ENCODE results near the gene NR2F1-AS1. TPM values are rescaled to one million over a fixed set of nuclear protein-coding genes. Genes with fewer than 3 reads are reported as not detected.
A peak's percentile ranks its signal among the peaks of the same experiment; 100 is the strongest.
"Not testable (repeated sequence)": the region's sequence is repeated elsewhere in the genome, so short reads cannot be mapped to it uniquely, and the experiment has no call there.

The NR2F1-AS1 gene
- total and polyA plus RNA-seq, 2 experiments from 2014 or later: 0.45 to 0.49 TPM

DNA sequence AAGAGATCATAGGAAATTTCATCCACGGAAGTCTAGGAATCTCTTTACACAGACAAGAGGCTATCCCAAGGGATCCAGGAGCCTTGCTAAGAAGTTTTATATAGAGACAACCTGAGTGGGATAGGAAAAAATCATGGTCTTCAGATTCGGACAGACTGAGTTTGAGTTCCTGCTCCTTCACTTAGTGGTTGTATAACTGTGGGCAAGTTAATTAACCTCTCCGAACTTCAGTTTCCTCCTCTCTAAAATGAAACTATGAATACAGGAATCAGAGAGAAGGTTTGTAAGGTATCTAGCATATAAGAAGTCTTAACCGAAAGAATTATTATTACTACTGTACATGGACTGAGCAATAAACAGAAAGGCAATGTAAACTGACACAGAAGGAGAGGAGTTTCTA lies 35.1 kb downstream of the NR2F1-AS1 start:
- TF ChIP-seq, protein P1, sequence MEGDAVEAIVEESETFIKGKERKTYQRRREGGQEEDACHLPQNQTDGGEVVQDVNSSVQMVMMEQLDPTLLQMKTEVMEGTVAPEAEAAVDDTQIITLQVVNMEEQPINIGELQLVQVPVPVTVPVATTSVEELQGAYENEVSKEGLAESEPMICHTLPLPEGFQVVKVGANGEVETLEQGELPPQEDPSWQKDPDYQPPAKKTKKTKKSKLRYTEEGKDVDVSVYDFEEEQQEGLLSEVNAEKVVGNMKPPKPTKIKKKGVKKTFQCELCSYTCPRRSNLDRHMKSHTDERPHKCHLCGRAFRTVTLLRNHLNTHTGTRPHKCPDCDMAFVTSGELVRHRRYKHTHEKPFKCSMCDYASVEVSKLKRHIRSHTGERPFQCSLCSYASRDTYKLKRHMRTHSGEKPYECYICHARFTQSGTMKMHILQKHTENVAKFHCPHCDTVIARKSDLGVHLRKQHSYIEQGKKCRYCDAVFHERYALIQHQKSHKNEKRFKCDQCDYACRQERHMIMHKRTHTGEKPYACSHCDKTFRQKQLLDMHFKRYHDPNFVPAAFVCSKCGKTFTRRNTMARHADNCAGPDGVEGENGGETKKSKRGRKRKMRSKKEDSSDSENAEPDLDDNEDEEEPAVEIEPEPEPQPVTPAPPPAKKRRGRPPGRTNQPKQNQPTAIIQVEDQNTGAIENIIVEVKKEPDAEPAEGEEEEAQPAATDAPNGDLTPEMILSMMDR (IDR thresholded peaks at IDR 0.05; ENCODE audit: low read depth, low read length): no peak
- no peaks in the 10 kb centered on the region for H3K9me3 ChIP-seq (ENCODE audit: low read depth)
- no peaks in the 10 kb centered on the region for H3K4me1 ChIP-seq (ENCODE audit: low read depth)
- H3K27ac ChIP-seq: no peak overlapping the region
- no peak for DNase-seq (ENCODE audit: low read depth in 1 of 2, low spot score in 1 of 2)
- H3K36me3 ChIP-seq: no peaks in the 10 kb centered on the region
- no peak overlapping the region for H3K4me3 ChIP-seq
- peaks cover 35% of the 10 kb centered on the region for H3K27me3 ChIP-seq

DNA sequence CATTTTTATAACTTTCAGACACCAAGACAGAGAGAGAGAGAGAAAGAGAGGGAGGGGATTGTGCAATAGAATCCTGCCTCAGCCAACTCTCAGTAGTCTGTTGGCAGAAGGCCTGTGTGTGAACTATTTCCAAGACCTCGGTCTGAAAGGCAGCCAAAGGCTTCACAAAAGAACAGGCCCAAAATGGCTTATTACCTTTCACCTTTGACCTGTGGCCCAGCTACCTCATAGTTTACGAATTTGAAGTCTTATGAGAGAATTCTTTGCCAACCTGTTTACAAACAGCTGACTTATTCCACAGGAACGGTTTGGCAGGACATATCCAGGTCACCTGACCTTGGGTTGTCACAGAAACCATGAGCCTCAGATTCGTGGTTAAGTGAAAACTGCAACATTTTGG lies 48.6 kb downstream of the NR2F1-AS1 start:
- Histone ChIP-seq H3K4me3 (no peak overlapping the region), H3K9me3 (ENCODE audit: low read depth) (no peaks in the 10 kb centered on the region), H3K27ac (no peak overlapping the region), H3K4me1 (ENCODE audit: low read depth) (no peaks in the 10 kb centered on the region), H3K27me3 (no peaks in the 10 kb centered on the region), H3K36me3 (no peaks in the 10 kb centered on the region)
- DNase-seq (ENCODE audit: low read depth in 1 of 2, low spot score in 1 of 2): peak in 1 of 2 donors; percentile 98
- TF ChIP-seq, protein P1 (IDR thresholded peaks at IDR 0.05; ENCODE audit: low read depth, low read length): no peak

DNA sequence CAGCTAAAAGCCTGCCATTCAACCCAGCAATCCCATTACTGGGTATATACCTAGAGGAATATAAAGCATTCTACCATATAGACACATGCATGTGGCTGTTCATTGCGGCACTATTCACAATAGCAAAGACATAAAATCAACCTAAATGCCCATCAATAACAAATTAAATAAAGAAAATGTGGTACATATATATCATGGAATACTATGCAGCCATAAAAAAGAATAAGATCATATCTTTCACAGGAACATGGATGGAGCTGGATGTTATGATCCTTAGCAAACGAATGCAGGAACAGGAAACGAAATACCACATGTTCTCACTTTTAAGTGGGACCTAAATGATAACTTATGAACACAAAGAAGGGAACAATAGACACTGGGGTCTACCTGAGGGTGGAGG lies 59.2 kb downstream of the NR2F1-AS1 start:
- not testable (repeated sequence) for H3K4me3 ChIP-seq; H3K27ac ChIP-seq; H3K36me3 ChIP-seq; DNase-seq (ENCODE audit: low read depth in 1 of 2, low spot score in 1 of 2); H3K4me1 ChIP-seq (ENCODE audit: low read depth); H3K27me3 ChIP-seq; H3K9me3 ChIP-seq (ENCODE audit: low read depth)

- TF ChIP-seq, protein P1 (IDR thresholded peaks at IDR 0.05; ENCODE audit: low read depth, low read length): no peak
- Histone ChIP-seq H3K4me3 (no peak overlapping the region), H3K27ac (no peak overlapping the region), H3K36me3 (no peaks in the 10 kb centered on the region), H3K9me3 (ENCODE audit: low read depth) (no peaks in the 10 kb centered on the region), H3K4me1 (ENCODE audit: low read depth) (no peaks in the 10 kb centered on the region), H3K27me3 (peaks cover 20% of the 10 kb centered on the region)
- DNase-seq (ENCODE audit: low read depth in 1 of 2, low spot score in 1 of 2): no peak
Observed at GRCh38 chr5:93519740-93520139, 61.3 kb downstream of the NR2F1-AS1 start.

GRCh38 chr5:93517828-93518227 lies 63.2 kb downstream of the NR2F1-AS1 start:
- Histone ChIP-seq H3K27ac (no peak overlapping the region), H3K4me1 (ENCODE audit: low read depth) (no peaks in the 10 kb centered on the region), H3K36me3 (no peaks in the 10 kb centered on the region), H3K4me3 (no peak overlapping the region), H3K27me3 (peaks cover 33% of the 10 kb centered on the region), H3K9me3 (ENCODE audit: low read depth) (no peaks in the 10 kb centered on the region)
- DNase-seq (ENCODE audit: low read depth in 1 of 2, low spot score in 1 of 2): peak in 1 of 2 donors; percentile 33
- TF ChIP-seq, protein P1 (IDR thresholded peaks at IDR 0.05; ENCODE audit: low read depth, low read length): no peak

DNA sequence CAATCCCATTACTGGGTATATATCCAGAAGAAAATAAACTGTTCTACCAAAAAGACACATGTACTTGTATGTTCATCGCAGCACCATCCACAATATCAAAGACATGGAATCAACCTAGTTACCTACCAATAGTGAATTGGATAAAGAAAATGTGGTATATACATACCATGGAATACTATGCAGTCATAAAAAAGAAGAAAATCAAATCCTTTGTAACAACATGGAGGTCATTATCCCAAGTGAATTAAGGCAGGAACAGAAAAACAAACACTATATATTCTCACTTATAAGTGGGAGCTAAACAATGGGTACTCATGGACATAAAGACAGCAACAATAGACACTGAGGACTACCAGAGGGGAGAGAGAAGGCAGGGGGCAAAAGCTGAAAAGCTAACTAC lies 67.7 kb downstream of the NR2F1-AS1 start:
- TF ChIP-seq, protein P1 (IDR thresholded peaks at IDR 0.05; ENCODE audit: low read depth, low read length): no peak
- DNase-seq (ENCODE audit: low read depth in 1 of 2, low spot score in 1 of 2): no peak
- Histone ChIP-seq H3K4me1 (ENCODE audit: low read depth) (no peaks in the 10 kb centered on the region), H3K4me3 (no peak overlapping the region), H3K9me3 (ENCODE audit: low read depth) (no peaks in the 10 kb centered on the region), H3K36me3 (no peaks in the 10 kb centered on the region), H3K27ac (no peak overlapping the region), H3K27me3 (peaks cover 42% of the 10 kb centered on the region)

Measured in cardiac muscle cell (in vitro differentiated cells and primary cell).